Osteoblast (primary cell): Measurements from ENCODE around the gene ATAD3B. TPM values are rescaled to one million over a fixed set of nuclear protein-coding genes. Genes with fewer than 3 reads are reported as not detected.
"Not testable (repeated sequence)": the region's sequence is repeated elsewhere in the genome, so short reads cannot be mapped to it uniquely, and the experiment has no call there.

Experiments
- DNase-seq: peaks from one replicate; pipeline ENCODE4 v3.0.0; 2011; ENCODE audit warnings: low spot score, mixed read lengths; ENCODE audit not compliant: insufficient read length; ENCODE audit errors: missing footprints
- H2AFZ ChIP-seq: 2 replicates; pipeline ENCODE4 v1.6.0; 2011; ENCODE audit warnings: mild to moderate bottlenecking, low read length
- H3K27ac ChIP-seq: 2 replicates; pipeline ENCODE4 v1.5.1; 2011; ENCODE audit warnings: mild to moderate bottlenecking, low read depth, low read length, moderate library complexity
- H3K27me3 ChIP-seq: 2 replicates; pipeline ENCODE4 v1.6.0; 2012; ENCODE audit warnings: mild to moderate bottlenecking, control low read depth, inconsistent platforms, low read length, moderate library complexity; ENCODE audit not compliant: insufficient read depth
- H3K36me3 ChIP-seq: 2 replicates; pipeline ENCODE4 v1.5.1; 2011; ENCODE audit warnings: mild to moderate bottlenecking, low read length, control low read depth, moderate library complexity; ENCODE audit not compliant: insufficient read depth
- H3K4me1 ChIP-seq: 2 replicates; pipeline ENCODE4 v1.5.1; 2011; ENCODE audit warnings: mild to moderate bottlenecking, low read length, control low read depth, moderate library complexity; ENCODE audit not compliant: insufficient read depth
- H3K4me2 ChIP-seq: 2 replicates; pipeline ENCODE4 v1.6.0; 2011; ENCODE audit warnings: mild to moderate bottlenecking, low read length; ENCODE audit not compliant: insufficient read depth
- H3K4me3 ChIP-seq: fragments of 200-600 bp; sonication (generic); 3 replicates; pipeline ENCODE4 v1.5.1; 2012; ENCODE audit warnings: mild to moderate bottlenecking, low read length, inconsistent platforms; ENCODE audit not compliant: insufficient read depth
- H3K79me2 ChIP-seq: 2 replicates; pipeline ENCODE4 v1.6.0; 2012; ENCODE audit warnings: mild to moderate bottlenecking, low read length, control low read depth, inconsistent platforms; ENCODE audit not compliant: insufficient read depth
- H3K9me3 ChIP-seq: 2 replicates; pipeline ENCODE4 v1.5.1; 2011; ENCODE audit warnings: low read depth, low read length, control low read depth
- H4K20me1 ChIP-seq: 2 replicates; pipeline ENCODE4 v1.6.0; 2012; ENCODE audit warnings: mild to moderate bottlenecking, low read length, control low read depth; ENCODE audit not compliant: insufficient read depth
- total RNA-seq: library from RNA; depleted of rRNA; stranded (reverse); fragments of >200 nt; gene quantifications from 2 replicates; pipeline ENCODE4 v1.2.3, GENCODE V29; 2012
- TF ChIP-seq, protein P1 (sequence below): IDR thresholded peaks from 2 replicates; pipeline ENCODE4 v1.5.1; 2011; ENCODE audit warnings: mild to moderate bottlenecking, low read depth, low read length, moderate library complexity; ENCODE audit errors: extremely low read depth

ATAD3B gene
- total RNA-seq, 1 donor, result 14.5 TPM

- no peaks in the 10 kb centered on the region for H3K9me3 ChIP-seq
- no peak overlapping the region for H3K4me2 ChIP-seq
- H4K20me1 ChIP-seq, result peaks cover 25% of the 10 kb centered on the region
- H2AFZ ChIP-seq, result no peak overlapping the region
- H3K36me3 ChIP-seq, result peaks cover 16% of the 10 kb centered on the region
- TF ChIP-seq, protein P1, sequence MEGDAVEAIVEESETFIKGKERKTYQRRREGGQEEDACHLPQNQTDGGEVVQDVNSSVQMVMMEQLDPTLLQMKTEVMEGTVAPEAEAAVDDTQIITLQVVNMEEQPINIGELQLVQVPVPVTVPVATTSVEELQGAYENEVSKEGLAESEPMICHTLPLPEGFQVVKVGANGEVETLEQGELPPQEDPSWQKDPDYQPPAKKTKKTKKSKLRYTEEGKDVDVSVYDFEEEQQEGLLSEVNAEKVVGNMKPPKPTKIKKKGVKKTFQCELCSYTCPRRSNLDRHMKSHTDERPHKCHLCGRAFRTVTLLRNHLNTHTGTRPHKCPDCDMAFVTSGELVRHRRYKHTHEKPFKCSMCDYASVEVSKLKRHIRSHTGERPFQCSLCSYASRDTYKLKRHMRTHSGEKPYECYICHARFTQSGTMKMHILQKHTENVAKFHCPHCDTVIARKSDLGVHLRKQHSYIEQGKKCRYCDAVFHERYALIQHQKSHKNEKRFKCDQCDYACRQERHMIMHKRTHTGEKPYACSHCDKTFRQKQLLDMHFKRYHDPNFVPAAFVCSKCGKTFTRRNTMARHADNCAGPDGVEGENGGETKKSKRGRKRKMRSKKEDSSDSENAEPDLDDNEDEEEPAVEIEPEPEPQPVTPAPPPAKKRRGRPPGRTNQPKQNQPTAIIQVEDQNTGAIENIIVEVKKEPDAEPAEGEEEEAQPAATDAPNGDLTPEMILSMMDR, result no peak
- H3K79me2 ChIP-seq, result peaks cover 67% of the 10 kb centered on the region
- H3K4me3 ChIP-seq, result no peak overlapping the region
- H3K27me3 ChIP-seq, result no peaks in the 10 kb centered on the region
- no peak overlapping the region for H3K27ac ChIP-seq
- peak; percentile 22 for DNase-seq
- H3K4me1 ChIP-seq, result peaks cover 5% of the 10 kb centered on the region
Measured at GRCh38 chr1:1477206-1477605, 5.6 kb downstream of the ATAD3B start.

DNA sequence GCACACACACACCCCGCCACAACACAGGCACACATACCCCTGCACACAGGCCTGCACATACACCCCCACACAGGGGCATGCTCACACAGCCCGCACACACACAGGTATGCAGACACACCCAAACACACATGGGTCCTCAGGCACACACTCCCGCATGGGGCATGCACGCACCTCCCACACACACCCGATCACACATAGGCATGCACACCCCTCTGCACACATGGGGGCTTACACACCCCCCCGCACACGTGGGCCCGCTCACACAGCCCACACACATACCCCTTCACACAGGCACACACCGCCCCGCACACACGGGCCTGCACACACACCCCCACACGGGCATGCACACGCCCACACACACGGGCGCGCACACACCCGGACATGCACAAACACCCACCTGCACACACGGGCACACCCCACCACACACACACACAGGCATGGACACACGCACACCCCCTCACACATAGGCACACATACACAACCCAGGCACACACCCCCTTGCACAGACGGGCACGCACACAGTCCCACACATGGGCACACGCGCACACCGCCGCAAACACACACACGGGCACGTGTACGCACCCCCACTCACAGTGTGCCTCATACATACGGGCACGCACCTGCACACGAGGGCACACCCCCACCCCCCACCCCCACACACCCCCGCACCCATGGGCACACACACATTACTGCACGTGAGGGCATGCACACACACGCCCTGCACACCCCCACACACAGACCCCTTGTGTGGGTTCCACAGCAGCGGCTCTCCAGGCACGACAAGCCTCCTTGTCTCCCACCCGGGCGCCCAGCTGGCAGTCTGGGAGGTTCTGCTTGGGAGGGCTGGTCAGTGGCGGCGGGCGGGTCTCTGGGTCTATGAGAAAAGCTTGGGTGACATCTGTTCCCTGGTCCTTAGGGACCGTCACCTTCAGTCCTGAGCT, 8.3 kb downstream of the ATAD3B start:
- TF ChIP-seq, protein P1, result no peak
- H3K4me3 ChIP-seq, result no peak overlapping the region
- H2AFZ ChIP-seq, result no peak overlapping the region
- H4K20me1 ChIP-seq, result peaks cover 14% of the 10 kb centered on the region
- no peak overlapping the region for H3K4me2 ChIP-seq
- peak; percentile 85 for DNase-seq
- H3K27me3 ChIP-seq, result no peaks in the 10 kb centered on the region
- H3K36me3 ChIP-seq, result peaks cover 35% of the 10 kb centered on the region
- H3K79me2 ChIP-seq, result peaks cover 46% of the 10 kb centered on the region
- H3K9me3 ChIP-seq, result no peaks in the 10 kb centered on the region
- H3K27ac ChIP-seq, result no peak overlapping the region
- H3K4me1 ChIP-seq, result no peaks in the 10 kb centered on the region

DNA sequence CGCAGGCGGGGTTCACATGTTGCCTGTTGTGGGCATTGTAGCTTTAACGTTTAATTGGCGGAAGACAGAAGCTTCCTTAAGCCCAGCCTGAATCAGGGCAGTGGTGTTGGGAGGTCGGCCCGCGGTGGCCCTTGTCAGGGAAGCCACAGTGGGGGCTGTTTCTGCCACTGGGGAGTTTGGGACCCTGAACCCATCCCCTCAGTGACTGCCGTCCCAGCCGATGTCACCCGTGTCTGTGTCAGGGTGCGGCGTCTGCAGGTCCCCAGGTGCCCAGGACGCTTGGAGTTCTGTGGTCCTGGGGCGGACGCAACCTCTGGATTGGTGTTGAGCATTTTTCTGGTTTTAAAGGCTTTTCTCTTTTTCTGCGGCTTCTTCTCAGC, 8.9 kb downstream of the ATAD3B start:
- H3K4me1 ChIP-seq, H3K27me3 ChIP-seq, H3K4me2 ChIP-seq, H3K9me3 ChIP-seq, H3K4me3 ChIP-seq, DNase-seq, H3K27ac ChIP-seq, H2AFZ ChIP-seq: not testable (repeated sequence)
- peaks cover 35% of the 10 kb centered on the region for H3K36me3 ChIP-seq
- H3K79me2 ChIP-seq, result peaks cover 40% of the 10 kb centered on the region
- H4K20me1 ChIP-seq, result peaks cover 14% of the 10 kb centered on the region

- Histone ChIP-seq H3K36me3 (peaks cover 39% of the 10 kb centered on the region), H4K20me1 (peaks cover 13% of the 10 kb centered on the region), H3K79me2 (peaks cover 29% of the 10 kb centered on the region)
- H3K4me1 ChIP-seq, H3K27me3 ChIP-seq, H3K27ac ChIP-seq, H3K4me2 ChIP-seq, H3K9me3 ChIP-seq, H2AFZ ChIP-seq, H3K4me3 ChIP-seq, DNase-seq: not testable (repeated sequence)
Measured at GRCh38 chr1:1481811-1482210, 10.2 kb downstream of the ATAD3B start.

GRCh38 chr1:1482856-1483255, 11.3 kb downstream of the ATAD3B start:
- DNase-seq, result no peak
- Histone ChIP-seq H2AFZ (no peak overlapping the region), H3K9me3 (no peaks in the 10 kb centered on the region), H3K79me2 (peaks cover 19% of the 10 kb centered on the region), H3K27me3 (no peaks in the 10 kb centered on the region), H3K27ac (no peak overlapping the region), H3K4me1 (no peaks in the 10 kb centered on the region), H3K4me2 (no peak overlapping the region), H3K36me3 (peaks cover 39% of the 10 kb centered on the region), H4K20me1 (peaks cover 7% of the 10 kb centered on the region), H3K4me3 (no peak overlapping the region)
- TF ChIP-seq, protein P1, result no peak
